ENCODE data around the gene NDUFS2.

The NDUFS2 gene

DNA sequence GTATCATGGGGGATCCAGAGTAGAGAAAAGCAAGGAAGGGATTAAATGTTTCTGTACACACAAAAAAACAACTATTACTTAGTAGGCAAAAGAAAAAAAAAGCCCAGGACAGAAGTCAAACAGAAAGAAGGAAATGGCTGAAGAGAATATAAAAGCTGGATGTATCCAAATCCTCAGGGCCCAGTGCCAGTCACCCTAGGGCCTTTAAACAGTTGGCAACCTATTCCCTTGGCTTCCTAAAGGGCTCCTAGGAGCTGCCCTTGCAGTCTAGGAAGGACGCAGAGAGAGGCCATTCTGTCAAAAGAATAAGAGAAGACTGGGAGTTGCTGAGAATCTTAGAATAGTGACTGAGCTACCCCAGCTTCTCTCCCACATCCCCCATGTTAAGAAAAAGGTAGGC is 29.8 kb upstream of the NDUFS2 start:
- in situ Hi-C loops (cut with HindIII; ENCODE audit: low sequenced_read_pairs): no loop called here

- in situ Hi-C loops (cut with HindIII; ENCODE audit: low sequenced_read_pairs): no loop called here
Observed at GRCh38 chr1:161172776-161173376, 29.3 kb upstream of the NDUFS2 start.

GRCh38 chr1:161173711-161174110 is 28.5 kb upstream of the NDUFS2 start:
- in situ Hi-C loops (cut with HindIII; ENCODE audit: low sequenced_read_pairs): no loop called here

DNA sequence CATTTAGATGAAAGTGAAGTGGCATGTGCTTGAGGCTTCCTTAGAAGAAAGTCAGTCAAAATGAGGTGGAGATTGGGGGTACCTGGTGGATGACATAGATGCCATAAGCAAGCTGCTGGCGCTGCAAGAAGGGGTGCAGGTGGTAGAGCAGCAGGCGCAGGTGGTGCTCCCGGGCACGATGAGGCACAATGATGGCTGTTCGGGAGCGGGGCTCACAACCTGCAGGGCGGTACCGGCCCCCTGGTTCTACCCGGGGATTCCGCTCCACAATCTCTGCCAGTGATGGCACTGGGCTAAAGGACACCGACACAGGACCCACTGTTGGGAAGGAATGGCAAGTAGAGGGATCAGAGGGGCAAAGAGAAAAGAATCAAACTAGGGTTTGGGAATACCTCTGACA is 27.3 kb upstream of the NDUFS2 start:
- in situ Hi-C loops (cut with HindIII; ENCODE audit: low sequenced_read_pairs): no loop called here

GRCh38 chr1:161175771-161176453 is 26.3 kb upstream of the NDUFS2 start:
- in situ Hi-C loops (cut with HindIII; ENCODE audit: low sequenced_read_pairs): no loop called here

GRCh38 chr1:161176468-161177111 is 25.6 kb upstream of the NDUFS2 start:
- in situ Hi-C loops (cut with HindIII; ENCODE audit: low sequenced_read_pairs): no loop called here

DNA sequence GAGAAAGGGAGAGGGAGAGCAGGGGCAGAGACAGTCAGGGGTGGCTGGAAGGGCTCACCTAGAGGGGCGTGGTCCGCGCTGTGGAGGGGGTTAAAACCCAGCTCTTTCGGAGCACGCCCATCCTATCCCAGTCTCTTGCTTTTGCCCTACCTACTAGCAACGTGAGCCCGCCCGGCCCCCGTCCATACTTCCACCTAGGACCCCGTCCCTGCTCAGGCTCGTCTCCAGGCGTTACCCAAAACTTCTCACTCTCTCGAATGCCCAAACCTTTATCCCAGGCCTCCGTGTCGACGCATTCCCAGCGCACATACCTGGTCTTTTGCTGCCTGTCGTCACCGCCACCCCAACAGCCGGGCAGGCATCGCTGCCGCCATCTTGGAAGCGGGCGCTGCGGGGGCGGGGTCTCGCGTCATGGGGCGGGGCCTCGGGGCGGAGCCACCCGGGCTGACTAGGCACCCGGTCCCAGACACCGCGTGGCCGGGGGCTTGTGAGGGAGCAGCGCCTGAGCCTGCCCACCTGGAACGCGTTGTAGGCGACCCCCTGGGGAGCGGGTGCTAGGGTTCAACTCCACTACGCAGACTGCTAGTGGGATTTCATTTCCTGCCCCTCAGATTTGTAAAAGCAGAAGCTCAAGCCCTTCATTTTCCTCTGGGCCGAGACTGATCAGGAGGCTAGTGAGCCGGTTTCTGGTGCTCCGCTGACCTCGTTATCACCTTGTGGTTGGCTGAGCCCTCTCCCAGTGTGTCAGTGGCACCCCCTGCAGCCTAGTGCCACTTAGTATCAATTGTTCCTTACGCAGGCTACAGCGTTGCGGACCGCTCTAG is 24.8 kb upstream of the NDUFS2 start, which contains the start of gene B4GALT3:
Gene B4GALT3, minus strand, starts transcription at position 396 of the 824 bp plus-strand sequence. CDS start 1,447 bp downstream, outside the sequence.
- in situ Hi-C loops (cut with HindIII; ENCODE audit: low sequenced_read_pairs): no loop called here

DNA sequence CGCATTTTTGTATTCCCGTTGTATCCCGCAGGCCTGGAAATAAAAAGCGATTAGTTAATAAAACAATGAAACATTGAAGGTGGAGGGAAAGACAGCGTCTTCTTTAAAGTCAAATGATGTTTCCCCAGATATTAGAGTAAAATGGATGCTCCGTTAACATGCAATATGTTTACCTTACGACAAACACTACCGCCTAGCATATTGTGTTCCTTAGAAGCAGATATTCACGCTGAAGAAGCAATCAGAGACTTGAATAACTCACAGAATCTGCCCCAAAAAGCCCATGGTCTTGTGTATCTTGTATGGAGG is 24.3 kb upstream of the NDUFS2 start:
- in situ Hi-C loops (cut with HindIII; ENCODE audit: low sequenced_read_pairs): no loop called here

DNA sequence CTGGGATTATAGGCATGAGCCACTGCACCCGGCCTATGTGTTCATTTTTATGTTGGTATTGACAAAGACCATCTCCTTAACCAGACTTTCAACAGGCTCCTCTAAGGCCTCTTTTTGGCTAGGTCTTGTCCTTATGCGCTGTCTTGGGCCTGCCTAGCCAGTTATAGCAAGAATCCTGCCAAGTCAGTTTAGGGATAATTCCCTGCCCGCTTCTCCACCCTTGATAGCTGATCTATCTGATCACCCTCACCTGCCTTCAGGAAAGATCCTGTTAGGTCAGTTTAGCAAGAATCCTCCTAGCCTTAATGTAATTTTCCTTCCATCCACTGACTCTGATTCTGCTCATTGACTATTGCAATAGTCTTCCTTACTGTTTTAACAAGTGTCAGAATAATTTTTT is 22.5 kb upstream of the NDUFS2 start:
- in situ Hi-C loops (cut with HindIII; ENCODE audit: low sequenced_read_pairs): no loop called here

DNA sequence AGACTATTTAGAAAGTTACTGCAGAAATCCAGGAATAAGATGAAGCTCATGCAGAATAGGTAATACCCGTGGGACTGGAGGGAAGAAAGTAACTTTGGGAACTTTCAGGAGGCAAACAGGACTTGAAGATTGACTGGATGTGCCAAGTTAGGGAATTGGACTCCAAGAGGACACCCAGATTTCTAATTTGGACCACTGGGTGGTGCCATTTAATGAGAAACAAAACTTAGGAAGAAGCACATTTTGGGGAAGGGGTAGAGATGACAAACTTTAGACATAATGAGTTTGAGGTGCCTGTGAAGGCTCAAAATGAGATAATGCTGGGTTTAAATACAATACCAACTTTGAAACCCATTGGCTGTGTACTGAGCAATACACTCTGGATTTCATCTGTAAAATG is 21.5 kb upstream of the NDUFS2 start:
- in situ Hi-C loops (cut with HindIII; ENCODE audit: low sequenced_read_pairs): no loop called here

DNA sequence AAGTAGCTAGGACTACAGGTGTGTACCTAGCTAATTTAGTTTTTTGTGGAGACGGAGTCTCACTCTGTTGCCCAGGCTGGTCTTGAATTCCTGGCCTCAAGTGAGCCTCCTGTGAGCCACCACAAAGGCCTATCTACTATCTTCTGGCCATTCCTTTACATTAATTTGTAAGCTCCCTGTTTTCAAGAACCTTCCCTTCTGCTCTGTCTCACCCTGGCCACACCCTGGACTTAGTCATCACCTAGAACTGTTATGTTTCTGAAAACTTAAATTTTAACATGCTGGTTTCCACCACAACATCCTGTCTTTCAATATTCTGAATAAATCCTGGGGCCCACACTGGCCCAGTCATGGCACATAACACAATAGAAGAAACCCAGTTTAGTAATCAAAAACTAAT is 20.0 kb upstream of the NDUFS2 start:
- in situ Hi-C loops (cut with HindIII; ENCODE audit: low sequenced_read_pairs): no loop called here

GRCh38 chr1:161185282-161185682 is 16.9 kb upstream of the NDUFS2 start:
- in situ Hi-C loops (cut with HindIII; ENCODE audit: low sequenced_read_pairs): no loop called here

DNA sequence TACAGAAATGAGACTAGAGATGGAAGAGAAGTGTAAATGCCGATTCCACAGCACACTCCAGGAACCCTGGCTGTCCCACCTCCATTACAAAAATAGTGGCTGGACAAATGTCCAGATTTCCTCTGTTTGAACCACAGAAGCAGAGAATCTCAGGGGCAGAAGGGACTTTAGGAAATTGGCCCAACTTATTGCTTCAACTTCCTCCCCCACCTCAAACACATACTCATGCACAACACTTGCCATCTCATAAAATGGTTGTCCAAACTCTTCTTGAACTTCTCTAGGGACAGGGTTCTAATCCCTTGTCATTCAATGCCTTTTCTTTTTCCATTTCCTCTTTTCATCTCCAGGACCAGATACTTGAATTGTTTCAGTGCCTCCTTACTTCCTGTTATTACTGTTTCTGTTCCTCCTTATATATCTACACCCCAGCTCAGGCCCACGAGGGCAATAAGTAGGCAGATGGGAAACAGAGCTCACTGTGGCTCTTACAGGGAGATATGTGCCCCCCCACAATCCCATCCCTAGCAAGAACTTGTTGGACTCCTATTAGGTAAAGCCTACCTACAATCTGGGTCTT is 16.3 kb upstream of the NDUFS2 start:
- in situ Hi-C loops (cut with HindIII; ENCODE audit: low sequenced_read_pairs): no loop called here

DNA sequence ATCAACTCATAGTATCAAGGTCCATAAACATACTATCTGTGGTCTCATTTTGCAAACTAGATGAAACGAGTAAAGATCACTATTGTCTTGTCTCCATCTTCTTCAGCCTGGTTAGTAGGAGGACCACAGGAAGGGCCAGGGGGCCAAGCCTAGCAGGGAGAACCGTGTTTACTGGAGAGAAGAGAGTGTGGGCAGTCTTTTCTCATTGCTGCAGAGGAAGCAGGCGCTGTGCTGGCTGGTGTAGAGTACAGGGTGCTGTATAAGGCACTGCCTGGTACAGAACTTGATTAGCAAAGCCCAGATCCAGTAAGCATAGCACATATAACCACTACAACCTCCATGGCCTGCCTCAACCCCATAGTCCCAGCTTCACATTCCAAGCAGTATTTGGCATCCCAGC is 14.9 kb upstream of the NDUFS2 start:
- in situ Hi-C loops (cut with HindIII; ENCODE audit: low sequenced_read_pairs): no loop called here

DNA sequence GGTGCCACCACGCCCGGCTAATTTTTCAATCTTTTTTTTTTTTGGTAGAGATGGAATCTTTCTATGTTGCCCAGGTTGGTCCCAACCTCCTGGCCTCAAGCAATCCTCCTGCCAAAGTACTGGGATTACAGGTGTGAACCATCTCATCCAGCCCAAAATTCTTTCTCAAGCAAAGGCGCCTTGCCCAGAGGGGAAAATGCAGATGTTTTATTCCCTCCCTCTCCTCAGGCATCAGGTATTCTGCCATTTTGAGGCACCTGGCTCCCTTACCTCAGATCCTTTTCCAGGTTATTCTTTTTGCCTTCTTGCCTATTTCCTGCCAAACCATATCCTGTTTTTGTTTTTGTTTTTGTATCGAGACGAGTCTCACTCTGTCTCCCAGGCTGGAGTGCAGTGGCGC is 13.8 kb upstream of the NDUFS2 start:
- in situ Hi-C loops (cut with HindIII; ENCODE audit: low sequenced_read_pairs): no loop called here

GRCh38 chr1:161189036-161189435 is 13.1 kb upstream of the NDUFS2 start:
- in situ Hi-C loops (cut with HindIII; ENCODE audit: low sequenced_read_pairs): no loop called here

GRCh38 chr1:161190962-161191521 is 11.1 kb upstream of the NDUFS2 start:
- in situ Hi-C loops (cut with HindIII; ENCODE audit: low sequenced_read_pairs): no loop called here

GRCh38 chr1:161191971-161192370 is 10.2 kb upstream of the NDUFS2 start:
- in situ Hi-C loops (cut with HindIII; ENCODE audit: low sequenced_read_pairs): no loop called here

DNA sequence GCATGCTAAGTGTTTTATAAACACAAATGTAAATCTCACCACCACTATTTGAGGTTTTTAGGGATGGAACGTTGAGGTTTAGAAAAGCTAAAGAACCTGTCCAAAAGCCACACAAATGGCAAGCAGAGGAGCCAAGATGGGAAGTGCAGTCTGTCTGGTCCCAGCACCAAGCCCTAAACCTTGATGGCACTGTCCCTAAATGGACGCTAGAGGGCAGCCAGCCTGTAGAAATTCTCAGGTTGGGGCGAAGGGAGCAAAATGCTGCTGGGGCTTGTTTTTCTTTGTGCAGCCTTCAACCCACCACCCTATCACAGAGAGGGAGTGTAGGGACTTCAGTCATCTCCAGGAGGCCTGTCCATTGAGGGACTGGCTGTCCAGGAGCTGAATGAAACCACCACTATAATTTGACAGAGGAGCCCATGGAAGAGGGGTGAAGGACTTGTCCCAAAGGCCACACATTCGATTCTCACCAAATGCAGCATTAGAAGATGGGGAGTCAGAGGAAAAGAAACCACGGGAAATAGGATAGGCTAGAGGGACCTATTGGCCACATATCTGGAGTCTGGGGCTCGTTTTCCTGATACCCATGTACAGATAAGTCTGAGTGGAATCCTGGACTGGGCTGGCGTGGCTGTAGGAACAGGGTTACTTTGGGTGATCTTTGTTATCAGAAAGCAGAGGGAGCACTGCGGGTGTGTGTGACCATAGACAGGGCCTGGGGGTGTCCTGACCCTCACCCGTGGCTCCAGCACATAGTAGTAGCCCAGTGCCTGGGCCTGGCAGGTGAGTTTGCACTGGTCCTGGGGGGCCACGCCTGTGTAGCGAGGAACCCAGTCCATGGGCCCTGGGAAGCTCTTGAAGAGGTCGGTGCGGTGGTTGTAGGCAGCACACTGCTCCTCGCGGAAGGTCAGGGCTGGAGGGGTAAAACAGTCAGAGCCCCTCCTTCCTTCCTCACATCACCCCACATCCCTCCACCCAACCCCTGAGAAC is 9.4 kb upstream of the NDUFS2 start:
- in situ Hi-C loops (cut with HindIII; ENCODE audit: low sequenced_read_pairs): no loop called here

All from DLD1 (cell line).